Trophoblast cell (in vitro differentiated cells and primary cell): Measurements from ENCODE around the gene NGFR.
"Not testable (repeated sequence)": the region's sequence is repeated elsewhere in the genome, so short reads cannot be mapped to it uniquely, and the experiment has no call there.

Source experiments
- DNase-seq, 2 donors: peaks; one replicate each; pipeline ENCODE4 v3.0.0-alpha.2; 2016
- H2AFZ ChIP-seq: 2 replicates; pipeline ENCODE4 v1.6.1; 2013; ENCODE audit warnings: low read length, moderate library complexity, mild to moderate bottlenecking; ENCODE audit not compliant: insufficient read depth, poor library complexity
- H2AK5ac ChIP-seq: 2 replicates; pipeline ENCODE4 v1.6.1; 2013; ENCODE audit warnings: mild to moderate bottlenecking, low read length
- H2BK120ac ChIP-seq: 2 replicates; pipeline ENCODE4 v1.6.1; 2013; ENCODE audit warnings: low read length, mild to moderate bottlenecking, moderate library complexity; ENCODE audit not compliant: insufficient read depth, poor library complexity
- H2BK12ac ChIP-seq: 2 replicates; pipeline ENCODE4 v1.6.1; 2013; ENCODE audit warnings: mild to moderate bottlenecking, low read length, moderate library complexity
- H2BK5ac ChIP-seq: 2 replicates; pipeline ENCODE4 v1.6.1; 2013; ENCODE audit warnings: low read length, low read depth, moderate library complexity, mild to moderate bottlenecking; ENCODE audit not compliant: poor library complexity
- H3K14ac ChIP-seq: 2 replicates; pipeline ENCODE4 v1.6.1; 2013; ENCODE audit warnings: mild to moderate bottlenecking, low read length
- H3K18ac ChIP-seq: 2 replicates; pipeline ENCODE4 v1.6.1; 2013; ENCODE audit warnings: mild to moderate bottlenecking, low read length
- H3K23ac ChIP-seq: 2 replicates; pipeline ENCODE4 v1.6.1; 2013; ENCODE audit warnings: low read length
- H3K27ac ChIP-seq: 2 replicates; pipeline ENCODE4 v1.5.1; 2013; ENCODE audit warnings: low read depth, mild to moderate bottlenecking, inconsistent platforms, low read length, moderate library complexity
- H3K27me3 ChIP-seq: 2 replicates; pipeline ENCODE4 v1.6.1; 2013; ENCODE audit warnings: inconsistent platforms, mild to moderate bottlenecking, low read length, moderate library complexity; ENCODE audit not compliant: insufficient read depth
- H3K36me3 ChIP-seq, 2 experiments: 1 replicate in 1 of 2; 2 replicates in 1 of 2; pipeline ENCODE4 v1.6.1; 2013; ENCODE audit warnings: low read length in 2 of 2, mild to moderate bottlenecking in 2 of 2, moderate library complexity in 1 of 2; ENCODE audit not compliant: insufficient read depth in 2 of 2, control insufficient read depth in 1 of 2
- H3K4ac ChIP-seq: 2 replicates; pipeline ENCODE4 v1.6.1; 2013; ENCODE audit warnings: low read depth, mild to moderate bottlenecking, low read length, moderate library complexity
- H3K4me1 ChIP-seq, 2 experiments: 1 replicate in 1 of 2; 2 replicates in 1 of 2; pipeline ENCODE4 v1.6.1; 2013; ENCODE audit warnings: low read length in 2 of 2, mild to moderate bottlenecking in 2 of 2, moderate library complexity in 1 of 2; ENCODE audit not compliant: insufficient read depth in 2 of 2, control insufficient read depth in 1 of 2
- H3K4me2 ChIP-seq: 2 replicates; pipeline ENCODE4 v1.6.1; 2013; ENCODE audit warnings: inconsistent platforms, mild to moderate bottlenecking, low read length, moderate library complexity
- H3K4me3 ChIP-seq: 2 replicates; pipeline ENCODE4 v1.5.1; 2013; ENCODE audit warnings: mild to moderate bottlenecking, low read depth, low read length, inconsistent platforms
- H3K79me1 ChIP-seq: one replicate; pipeline ENCODE4 v1.6.1; 2013; ENCODE audit warnings: low read length
- H3K79me2 ChIP-seq: 2 replicates; pipeline ENCODE4 v1.6.1; 2013; ENCODE audit warnings: low read length, mild to moderate bottlenecking; ENCODE audit not compliant: control insufficient read depth, insufficient read depth, poor library complexity
- H3K9ac ChIP-seq: 2 replicates; pipeline ENCODE4 v1.6.1; 2013; ENCODE audit warnings: mild to moderate bottlenecking, low read length
- H3K9me3 ChIP-seq: 2 replicates; pipeline ENCODE4 v1.6.1; 2013; ENCODE audit warnings: low read depth, mild to moderate bottlenecking, control low read depth, inconsistent platforms, low read length; ENCODE audit not compliant: insufficient read depth
- H4K12ac ChIP-seq: 2 replicates; pipeline ENCODE4 v1.6.1; 2013; ENCODE audit warnings: low read depth, mild to moderate bottlenecking, low read length, moderate library complexity
- H4K8ac ChIP-seq: 2 replicates; pipeline ENCODE4 v1.6.1; 2013; ENCODE audit warnings: low read depth, mild to moderate bottlenecking, low read length, moderate library complexity
- H4K91ac ChIP-seq: one replicate; pipeline ENCODE4 v1.6.1; 2013; ENCODE audit warnings: low read depth, mild to moderate bottlenecking, low read length, moderate library complexity
- WGBS: extraction: QIAGEN DNeasy Blood & Tissue Kit; methylation state at CpG from one replicate; pipeline ENCODE4 v1.1.7; 2013; ENCODE audit warnings: missing lambda C conversion rate; ENCODE audit not compliant: insufficient read length, insufficient coverage; ENCODE audit errors: extremely low coverage; 5-methylcytosine and 5-hydroxymethylcytosine counted together

Gene NGFR

DNA sequence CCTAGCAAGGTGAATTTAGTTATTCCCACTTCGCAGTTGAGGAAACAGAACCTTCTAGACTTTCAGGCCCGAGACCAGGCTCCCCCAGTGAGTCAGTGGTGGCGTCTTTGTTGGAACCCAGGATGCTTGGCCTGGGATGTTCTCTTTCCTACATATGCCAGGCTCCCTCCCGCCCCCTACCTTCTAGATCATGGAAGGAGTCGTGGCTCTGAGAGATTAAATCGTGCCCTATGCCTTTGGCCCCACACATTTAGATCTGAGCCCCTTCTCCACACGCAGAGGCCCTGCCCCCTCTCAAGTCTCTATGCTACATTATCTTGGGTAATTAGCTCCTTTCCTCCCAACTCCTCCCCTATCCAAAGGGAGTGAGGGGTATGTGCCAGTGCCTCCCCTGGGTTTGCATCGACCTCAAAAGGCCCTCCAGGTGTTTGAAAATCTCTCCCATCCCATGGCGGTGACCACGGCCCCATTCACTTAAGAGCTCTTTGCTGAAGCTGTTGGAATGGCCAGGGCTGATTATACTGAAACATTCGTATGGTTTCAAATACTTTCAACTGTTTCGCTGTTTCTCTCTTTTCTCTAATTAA lies 3.0 kb downstream of the NGFR start:
- DNase-seq: no peak
- no peak overlapping the region for H2BK5ac ChIP-seq
- peaks cover 8 to 11% of the 10 kb centered on the region in 2 experiments for H3K4me1 ChIP-seq
- H4K12ac ChIP-seq: no peak overlapping the region
- no peak overlapping the region for H3K27ac ChIP-seq
- no peak overlapping the region for H3K4ac ChIP-seq
- no peak overlapping the region for H2BK12ac ChIP-seq
- no peaks in the 10 kb centered on the region for H3K9me3 ChIP-seq
- peak overlapping the region; percentile 67 for H3K4me2 ChIP-seq
- H3K14ac ChIP-seq: no peak overlapping the region
- no peak overlapping the region for H4K91ac ChIP-seq
- H2BK120ac ChIP-seq: no peak overlapping the region
- no peaks in the 10 kb centered on the region for H3K79me1 ChIP-seq
- no peaks in the 10 kb centered on the region for H3K79me2 ChIP-seq
- H3K27me3 ChIP-seq: peaks cover 43% of the 10 kb centered on the region
- WGBS: no CpG with 5 or more reads among the region's 12 CpGs
- H2AFZ ChIP-seq: no peak overlapping the region
- H3K18ac ChIP-seq: no peak overlapping the region
- H3K9ac ChIP-seq: no peak overlapping the region
- H3K23ac ChIP-seq: no peak overlapping the region
- no peak overlapping the region for H3K4me3 ChIP-seq
- H3K36me3 ChIP-seq: no peaks in the 10 kb centered on the region
- no peak overlapping the region for H4K8ac ChIP-seq
- H2AK5ac ChIP-seq: no peak overlapping the region

DNA sequence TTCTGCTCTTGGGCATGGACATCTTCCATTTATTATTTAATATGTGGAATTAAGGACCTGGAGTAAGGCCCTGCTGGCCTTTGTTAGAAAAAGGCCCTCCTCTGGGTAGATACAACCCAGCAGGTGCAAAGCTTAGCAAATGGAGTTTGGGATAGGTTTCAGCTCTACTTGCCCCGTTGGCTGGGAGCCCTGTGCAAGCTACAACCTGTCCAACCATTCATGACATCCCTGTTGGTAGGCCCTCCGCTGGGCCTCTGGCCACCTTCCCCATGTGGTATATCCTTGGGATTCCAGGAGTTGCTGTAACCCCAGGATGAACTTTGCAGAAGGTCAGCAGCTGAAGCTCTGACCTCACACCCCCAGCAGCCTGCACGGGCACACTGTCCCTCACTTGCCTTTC lies 6.4 kb downstream of the NGFR start:
- Histone ChIP-seq H2BK12ac (no peak overlapping the region), H2AK5ac (no peak overlapping the region), H3K23ac (no peak overlapping the region), H3K18ac (no peak overlapping the region), H2AFZ (no peak overlapping the region), H3K27ac (no peak overlapping the region), H3K14ac (no peak overlapping the region), H3K4ac (no peak overlapping the region), H3K79me1 (no peaks in the 10 kb centered on the region), H3K36me3 (no peaks in the 10 kb centered on the region), H3K4me3 (no peak overlapping the region), H3K4me1 (peaks cover 4 to 5% of the 10 kb centered on the region in 2 experiments), H3K4me2 (no peak overlapping the region), H4K91ac (no peak overlapping the region), H4K12ac (no peak overlapping the region), H2BK120ac (no peak overlapping the region), H3K79me2 (no peaks in the 10 kb centered on the region), H2BK5ac (no peak overlapping the region), H3K27me3 (peaks cover 19% of the 10 kb centered on the region), H3K9me3 (no peaks in the 10 kb centered on the region), H4K8ac (no peak overlapping the region), H3K9ac (no peak overlapping the region)
- DNase-seq: peak in 1 of 2 donors; percentile 12
- no CpG with 5 or more reads among the region's 3 CpGs for WGBS

- no peak for DNase-seq
- Histone ChIP-seq H3K23ac (no peak overlapping the region), H3K36me3 (no peaks in the 10 kb centered on the region), H4K91ac (no peak overlapping the region), H2BK120ac (no peak overlapping the region), H3K27ac (no peak overlapping the region), H3K4ac (no peak overlapping the region), H4K12ac (no peak overlapping the region), H2BK12ac (no peak overlapping the region), H2AK5ac (no peak overlapping the region), H3K18ac (no peak overlapping the region), H2AFZ (no peak overlapping the region), H2BK5ac (no peak overlapping the region), H3K4me2 (no peak overlapping the region), H3K79me2 (no peaks in the 10 kb centered on the region), H3K14ac (no peak overlapping the region), H3K9ac (no peak overlapping the region), H3K4me3 (peak overlapping the region; percentile 20), H3K9me3 (no peaks in the 10 kb centered on the region), H3K27me3 (peaks cover 11% of the 10 kb centered on the region), H4K8ac (no peak overlapping the region), H3K79me1 (peaks cover 3% of the 10 kb centered on the region), H3K4me1 (peaks cover 9% of the 10 kb centered on the region in 2 experiments)
- no CpG with 5 or more reads among the region's 4 CpGs for WGBS
These were observed 7.2 kb downstream of the NGFR start for GRCh38 chr17:49502254-49502653.

GRCh38 chr17:49502680-49503079 lies 7.6 kb downstream of the NGFR start:
- not testable (repeated sequence) for H3K4me2 ChIP-seq, H4K8ac ChIP-seq, H4K91ac ChIP-seq, H3K18ac ChIP-seq, H3K9ac ChIP-seq, H2AK5ac ChIP-seq, DNase-seq, H2BK5ac ChIP-seq, H3K27ac ChIP-seq, H3K36me3 ChIP-seq, H2AFZ ChIP-seq, H3K79me1 ChIP-seq, H2BK12ac ChIP-seq, H3K4me3 ChIP-seq, H3K79me2 ChIP-seq, H3K23ac ChIP-seq, H2BK120ac ChIP-seq, H3K9me3 ChIP-seq, H4K12ac ChIP-seq, H3K14ac ChIP-seq, H3K27me3 ChIP-seq, H3K4ac ChIP-seq
- no CpG with 5 or more reads among the region's 5 CpGs for WGBS
- peaks cover 11 to 13% of the 10 kb centered on the region in 2 experiments for H3K4me1 ChIP-seq
